GM19351 (cell line): Measurements from ENCODE around the gene KCNB1.

Experiments
- ATAC-seq: cut with Tn5 transposase; IDR thresholded peaks from one replicate; pipeline ENCODE4 v1.9.1; 2021; ENCODE audit warnings: mild to moderate bottlenecking, moderate library complexity; ENCODE audit not compliant: unreplicated experiment

Gene KCNB1

GRCh38 chr20:49471397-49471796, 11.1 kb downstream of the KCNB1 start:
- ATAC-seq: no peak

- ATAC-seq: no peak
Observed at GRCh38 chr20:49470922-49471321, 11.5 kb downstream of the KCNB1 start.

GRCh38 chr20:49469060-49469459, 13.4 kb downstream of the KCNB1 start:
- ATAC-seq: no peak

- ATAC-seq: no peak
Observed at GRCh38 chr20:49468412-49468811, 14.1 kb downstream of the KCNB1 start.

GRCh38 chr20:49466114-49466912, 16.2 kb downstream of the KCNB1 start:
- ATAC-seq: no peak

GRCh38 chr20:49464556-49464955, 17.9 kb downstream of the KCNB1 start:
- ATAC-seq: no peak

GRCh38 chr20:49462626-49463025, 19.8 kb downstream of the KCNB1 start:
- no peak for ATAC-seq

GRCh38 chr20:49461894-49462620, 20.4 kb downstream of the KCNB1 start:
- ATAC-seq: no peak

- no peak for ATAC-seq
Observed at GRCh38 chr20:49460916-49461315, 21.6 kb downstream of the KCNB1 start.

- no peak for ATAC-seq
Observed at GRCh38 chr20:49460131-49460530, 22.3 kb downstream of the KCNB1 start.

GRCh38 chr20:49459684-49460083, 22.8 kb downstream of the KCNB1 start:
- ATAC-seq: no peak

- no peak for ATAC-seq
Observed at GRCh38 chr20:49457444-49457843, 25.0 kb downstream of the KCNB1 start.

- ATAC-seq: no peak
Observed at GRCh38 chr20:49456646-49457045, 25.8 kb downstream of the KCNB1 start.

- ATAC-seq: no peak
Observed at GRCh38 chr20:49455691-49456090, 26.8 kb downstream of the KCNB1 start.

- no peak for ATAC-seq
Observed at GRCh38 chr20:49452011-49452482, 30.4 kb downstream of the KCNB1 start.

GRCh38 chr20:49450281-49450721, 32.2 kb downstream of the KCNB1 start:
- ATAC-seq: no peak

GRCh38 chr20:49448917-49449316, 33.6 kb downstream of the KCNB1 start:
- no peak for ATAC-seq

GRCh38 chr20:49447946-49448809, 34.3 kb downstream of the KCNB1 start:
- no peak for ATAC-seq

GRCh38 chr20:49447364-49447763, 35.1 kb downstream of the KCNB1 start:
- no peak for ATAC-seq

GRCh38 chr20:49446808-49447207, 35.7 kb downstream of the KCNB1 start:
- no peak for ATAC-seq

- no peak for ATAC-seq
Observed at GRCh38 chr20:49446080-49446479, 36.4 kb downstream of the KCNB1 start.
